GM18517 (cell line): Measurements from ENCODE around the gene CMBL.
A peak's percentile ranks its signal among the peaks of the same experiment; 100 is the strongest.
"Not testable (repeated sequence)": the region's sequence is repeated elsewhere in the genome, so short reads cannot be mapped to it uniquely, and the experiment has no call there.

ENCODE experiments used
- ATAC-seq: cut with Tn5 transposase; IDR thresholded peaks from one replicate; pipeline ENCODE4 v1.9.1; 2021; ENCODE audit warnings: mild to moderate bottlenecking, moderate library complexity; ENCODE audit not compliant: unreplicated experiment

The CMBL gene

DNA sequence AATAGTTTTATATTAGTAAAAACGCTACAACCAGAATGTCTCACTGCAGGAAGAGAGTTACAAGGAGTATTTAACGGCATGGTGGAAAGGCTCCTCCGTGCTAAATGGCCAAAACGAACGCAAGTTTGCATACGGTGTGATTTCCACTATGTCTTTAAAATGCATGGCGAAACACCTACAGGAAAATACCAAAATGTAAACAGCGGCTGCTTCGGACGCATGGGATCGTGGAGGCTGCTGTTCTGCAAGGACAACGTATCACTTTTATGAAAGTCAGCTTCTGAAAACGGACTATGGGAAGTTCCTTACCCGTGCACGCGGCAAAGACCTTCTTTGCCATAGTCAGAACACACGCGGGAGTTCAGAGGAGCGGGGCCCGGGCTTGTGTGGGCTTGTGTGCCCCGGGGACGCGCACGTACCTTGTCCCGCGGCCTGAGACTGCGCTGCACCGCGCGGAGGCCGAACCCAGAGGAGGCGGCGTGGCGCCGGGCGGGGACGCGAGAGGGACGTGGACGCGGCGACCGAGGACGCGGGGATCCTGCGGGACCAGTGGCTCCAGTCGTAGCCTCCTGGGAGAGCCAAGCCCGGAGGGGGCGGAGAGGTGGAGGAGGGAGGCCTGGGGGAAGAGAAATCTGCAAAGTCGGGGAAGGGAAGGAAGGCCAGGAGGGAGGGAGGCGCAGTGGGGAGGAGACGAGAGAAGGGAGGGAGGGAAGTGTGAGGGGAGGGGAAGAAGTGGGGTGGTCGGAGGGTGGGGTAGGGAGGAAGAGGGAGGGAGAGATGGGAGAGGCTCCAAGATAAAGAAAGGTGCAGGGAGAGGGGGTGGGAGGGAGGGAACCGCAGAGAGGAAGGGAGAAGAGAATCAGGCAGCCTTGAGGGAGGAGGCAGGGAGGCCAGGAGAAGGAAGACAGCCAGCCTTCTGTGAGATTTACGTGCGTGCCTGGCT lies at the start of gene CMBL:
TSS of gene CMBL (minus strand) at position 697 of the 943 bp plus-strand sequence. CDS start 17,140 bp downstream, outside the sequence.
- ATAC-seq, result peak; percentile 73

DNA sequence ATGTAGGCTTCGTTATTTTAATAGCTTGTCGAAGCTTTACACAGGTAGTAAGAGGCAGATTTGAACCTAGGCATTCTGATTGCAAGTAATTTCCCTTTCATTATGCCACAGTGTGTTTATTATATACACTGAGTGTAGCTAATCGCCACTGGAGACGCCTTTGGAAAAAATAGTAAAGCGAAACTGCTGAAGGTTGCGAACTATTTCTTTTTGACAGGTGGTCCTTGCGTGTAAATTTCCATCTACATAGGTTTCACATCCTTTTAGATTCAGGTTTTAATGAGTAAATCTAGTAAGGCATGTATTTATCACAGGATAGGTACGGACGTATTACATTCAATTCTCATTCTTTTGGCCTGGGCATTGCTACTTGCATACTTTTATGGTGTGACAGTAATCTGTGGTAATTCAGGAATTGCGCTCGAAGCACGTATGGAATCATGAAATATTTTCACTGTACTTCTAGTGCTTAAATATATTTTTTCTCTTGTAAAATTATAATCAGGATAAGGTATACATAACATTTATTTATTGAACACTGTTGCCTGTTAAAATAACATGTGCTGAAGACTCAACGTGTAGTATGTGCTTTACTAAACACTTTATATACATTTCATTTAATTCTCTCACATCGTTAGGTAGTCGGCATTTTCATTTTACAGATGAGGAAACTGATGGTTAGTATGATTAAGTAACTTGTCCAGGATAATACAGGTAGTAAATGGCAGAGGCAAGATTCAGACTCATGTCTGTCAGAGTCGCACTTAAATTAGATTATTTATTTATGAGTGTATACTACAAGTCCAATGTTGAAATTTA lies 47.6 kb upstream of the CMBL start:
- no peak for ATAC-seq

DNA sequence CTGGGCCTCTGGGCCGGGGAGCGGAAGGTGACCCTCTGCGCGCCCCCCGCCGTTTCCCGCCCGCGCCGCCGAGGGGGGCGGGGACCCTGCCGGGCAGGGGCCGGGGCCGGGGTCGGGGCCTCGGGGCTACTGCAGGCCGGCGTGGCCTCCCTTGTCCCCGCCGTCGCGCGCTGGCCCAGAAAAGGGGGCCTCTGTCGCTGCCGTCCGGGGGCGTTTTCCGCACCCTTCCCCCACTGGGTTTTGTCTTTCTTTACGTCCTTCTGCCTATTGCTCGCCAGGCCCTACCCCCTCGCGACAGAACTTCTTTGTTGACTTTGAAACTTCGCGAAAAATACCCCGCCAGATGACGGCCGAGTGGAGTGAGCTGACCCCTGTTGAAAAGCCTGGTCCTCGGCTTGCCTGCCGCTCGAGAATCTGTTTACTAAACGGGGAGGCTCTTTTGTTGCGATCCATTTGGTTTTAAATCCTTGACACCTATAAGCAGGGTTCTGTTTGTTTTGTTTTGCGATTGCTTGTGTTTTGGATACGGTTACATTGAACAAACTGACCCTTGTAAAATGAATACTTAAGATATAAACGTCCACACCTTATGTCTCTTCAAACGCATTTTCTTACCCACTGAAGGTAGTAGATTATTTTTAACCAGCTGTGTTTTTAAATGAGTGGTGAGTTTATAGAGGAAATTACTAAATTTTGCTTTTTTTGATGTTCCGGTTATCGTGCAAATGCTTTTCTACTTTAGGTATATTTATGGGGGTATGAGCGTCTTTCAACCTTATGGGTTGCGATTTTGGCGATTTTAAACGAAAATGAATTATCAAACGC lies 46.6 kb upstream of the CMBL start:
- peak; percentile 29 for ATAC-seq

DNA sequence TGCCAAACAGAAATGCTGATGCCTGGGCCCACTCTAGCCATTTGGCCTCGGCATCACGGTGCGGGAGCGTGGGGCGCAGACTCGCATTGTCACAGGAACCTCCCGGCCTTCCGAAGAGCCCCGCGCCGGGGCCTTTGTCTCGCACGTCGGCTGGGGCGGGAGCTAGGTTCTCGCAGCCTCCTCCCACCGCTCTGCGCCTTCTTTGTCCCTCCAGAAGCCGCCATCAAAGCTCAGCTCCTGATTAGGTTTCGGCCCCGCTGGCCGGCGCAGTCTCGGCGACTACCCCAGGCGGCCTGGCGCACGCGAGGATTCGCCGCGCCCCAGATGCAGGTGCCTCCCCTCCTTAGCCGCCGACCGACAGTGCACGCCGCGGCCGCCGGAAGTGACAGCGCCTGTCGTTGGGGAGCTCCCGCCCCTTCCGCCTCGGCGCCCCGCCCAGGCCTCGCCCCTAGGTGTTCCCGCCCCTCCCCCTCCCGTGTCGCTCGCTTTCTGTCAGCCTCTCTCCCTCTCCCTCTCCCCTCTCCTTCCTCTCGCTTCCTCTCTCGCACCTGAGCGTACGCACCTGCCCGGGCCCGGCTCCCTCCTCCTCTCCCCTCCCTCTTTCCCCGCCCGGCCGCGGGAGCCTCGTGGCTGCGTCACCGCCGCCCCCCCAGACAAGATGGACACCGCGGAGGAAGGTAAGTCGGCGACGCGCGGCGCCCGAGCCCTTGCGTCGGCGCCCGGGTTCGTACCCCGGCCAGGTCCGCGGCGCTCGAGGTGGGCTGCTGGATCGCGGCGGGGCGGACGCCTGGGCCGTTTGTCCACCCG lies 45.7 kb upstream of the CMBL start, which contains the start of gene MARCHF6:
TSS of gene MARCHF6 (plus strand) at position 455 of the 807 bp plus-strand sequence. CDS start at position 659, 204 bp downstream.
- ATAC-seq, result peak; percentile 78

DNA sequence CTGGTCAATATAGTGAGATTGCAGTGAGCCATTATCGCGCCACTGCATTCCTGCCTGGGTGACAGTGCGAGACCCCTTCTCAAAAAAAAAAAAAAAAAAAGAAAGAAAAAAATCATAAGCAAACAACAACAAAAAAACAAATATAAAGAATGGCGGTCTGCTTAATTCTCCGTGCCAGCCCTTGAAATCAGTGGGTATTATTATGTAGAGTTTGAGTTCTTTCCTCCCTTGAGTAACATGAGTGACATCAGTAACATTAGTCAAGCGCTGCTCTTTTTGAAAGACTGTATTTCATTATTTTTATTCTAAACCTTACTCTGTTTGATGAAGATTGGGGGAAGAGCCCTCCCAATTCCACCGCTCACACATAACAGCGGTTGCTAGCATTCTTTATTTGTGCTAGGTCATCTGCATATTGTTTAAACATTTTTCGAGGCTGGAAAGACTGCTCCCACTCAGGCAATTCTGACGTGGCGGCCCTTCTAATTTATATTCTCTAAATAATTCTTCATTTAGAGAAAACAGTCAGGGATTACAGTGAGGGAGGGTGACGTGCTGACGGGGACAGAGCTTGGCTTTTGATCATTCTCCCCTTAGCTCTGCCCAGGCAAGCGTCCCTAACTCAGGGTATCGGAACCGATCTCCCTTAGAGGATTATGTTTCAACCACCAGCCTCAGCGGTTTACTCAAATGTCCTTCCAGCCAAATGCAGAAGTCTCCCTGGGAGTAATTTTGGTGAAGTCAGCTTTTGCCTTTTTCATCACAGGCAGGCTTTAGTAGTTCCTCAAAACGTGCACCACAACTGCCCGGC lies 44.9 kb upstream of the CMBL start:
- ATAC-seq, result peak; percentile 4

DNA sequence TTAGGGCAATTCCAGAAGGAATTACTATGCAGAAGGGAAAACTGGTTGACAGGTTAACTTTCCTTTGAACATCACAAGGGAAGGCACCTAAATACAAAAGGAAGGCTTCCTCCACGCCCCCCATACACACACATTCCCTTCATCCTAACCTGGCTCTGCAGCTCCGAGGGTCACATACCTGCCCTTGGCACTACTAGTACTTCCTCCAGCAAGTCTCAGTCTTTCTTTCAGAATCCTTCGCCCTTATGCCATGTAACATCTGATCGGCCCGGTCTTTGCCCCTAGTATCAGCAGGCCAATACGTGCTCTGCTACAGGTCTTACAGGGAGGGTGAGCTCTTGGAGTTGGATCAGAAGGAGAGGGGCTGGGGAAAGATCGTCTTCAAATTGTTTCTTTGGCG lies 44.2 kb upstream of the CMBL start:
- no peak for ATAC-seq

DNA sequence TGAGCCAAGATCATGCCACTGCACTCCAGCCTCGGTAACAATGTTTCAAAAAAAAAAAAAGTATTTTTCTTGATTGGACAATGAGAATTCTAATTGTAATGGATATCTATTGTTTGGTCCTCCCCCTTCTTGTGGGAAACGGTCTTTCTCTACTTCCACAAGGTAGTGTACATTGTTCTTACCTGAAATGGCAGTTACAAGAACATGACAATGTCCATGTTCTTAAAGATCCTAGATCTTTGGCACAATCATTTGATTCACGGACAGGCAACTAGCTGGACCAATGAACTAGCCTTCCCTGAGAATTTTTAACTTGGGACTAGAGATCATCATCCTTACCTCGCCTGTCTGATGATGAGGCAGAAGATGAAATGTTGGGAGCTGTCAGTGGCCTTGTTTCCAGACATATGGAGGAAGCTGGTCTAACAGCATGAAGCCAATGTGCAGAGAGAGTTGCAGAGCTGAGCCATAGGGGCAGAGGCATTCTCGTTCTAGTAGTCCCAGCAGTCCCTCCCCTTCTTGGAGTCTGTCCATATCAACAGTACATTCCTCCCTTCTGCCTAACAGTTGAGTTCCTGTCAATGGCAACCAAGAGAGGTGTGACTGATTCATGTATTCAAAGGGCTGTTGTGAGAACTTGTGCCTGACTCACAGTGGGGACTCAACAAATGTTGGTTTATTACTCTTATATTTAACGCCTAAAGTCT lies 43.6 kb upstream of the CMBL start:
- ATAC-seq, result no peak

DNA sequence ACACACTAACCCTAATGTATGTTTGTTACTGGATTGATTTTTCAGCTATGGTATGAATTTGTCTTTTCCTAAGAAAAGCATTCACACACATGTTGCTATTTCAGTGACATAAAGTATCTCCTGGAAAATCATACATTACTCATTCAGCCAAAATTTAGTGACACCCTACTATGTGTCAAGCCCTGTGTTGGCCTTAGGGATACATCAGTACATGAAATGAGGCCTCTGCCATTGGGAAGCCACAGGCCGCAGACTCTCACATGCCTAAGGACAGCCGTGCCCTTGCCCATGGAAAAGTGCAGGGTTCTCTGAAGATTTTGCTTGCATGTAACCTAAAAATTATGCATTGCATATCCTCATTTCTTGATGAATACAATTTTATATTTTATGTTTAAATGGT lies 40.6 kb upstream of the CMBL start:
- ATAC-seq, result no peak

DNA sequence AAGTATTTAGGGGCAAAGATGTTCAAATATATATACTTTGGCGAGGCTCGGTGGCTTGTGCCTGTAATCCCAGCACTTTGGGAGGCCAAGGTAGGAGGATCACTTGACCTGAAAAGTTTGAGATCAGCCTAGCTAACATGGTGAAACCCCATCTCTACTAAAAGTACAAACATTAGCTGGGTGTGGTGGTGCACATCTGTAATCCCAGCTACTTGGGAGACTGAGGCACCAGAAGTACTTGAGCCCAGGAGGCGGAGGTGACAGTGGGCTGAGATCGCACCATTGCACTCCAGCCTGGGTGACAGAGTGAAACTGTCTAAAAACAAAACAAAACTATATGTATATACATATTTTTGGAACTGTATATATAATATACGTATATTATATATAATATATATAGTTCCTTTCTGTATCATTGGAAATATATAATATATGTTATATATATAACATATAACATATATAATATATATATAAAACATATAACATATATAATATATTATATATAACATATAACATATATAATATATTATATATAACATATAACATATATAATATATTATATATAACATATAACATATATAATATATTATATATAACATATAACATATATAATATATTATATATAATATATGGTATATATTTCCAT lies 36.9 kb upstream of the CMBL start:
- ATAC-seq, result not testable (repeated sequence)

DNA sequence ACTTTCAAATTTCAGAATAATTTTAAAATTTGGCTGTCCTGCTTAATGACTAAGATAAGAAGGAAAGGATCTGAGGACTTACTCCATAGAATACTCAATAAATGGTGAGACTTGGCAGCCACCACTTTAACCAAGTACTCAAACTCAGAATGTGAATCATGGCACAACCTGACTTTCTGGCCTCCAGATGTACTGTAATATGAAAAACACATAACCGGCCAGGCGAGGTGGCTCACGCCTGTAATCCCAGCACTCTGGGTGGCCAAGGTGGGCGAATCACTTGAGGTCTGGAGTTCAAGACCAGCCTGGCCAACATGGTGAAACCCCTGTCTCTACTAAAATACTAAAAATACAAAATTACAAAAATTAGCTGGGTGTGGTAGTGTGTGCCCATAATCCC lies 35.8 kb upstream of the CMBL start:
- no peak for ATAC-seq

DNA sequence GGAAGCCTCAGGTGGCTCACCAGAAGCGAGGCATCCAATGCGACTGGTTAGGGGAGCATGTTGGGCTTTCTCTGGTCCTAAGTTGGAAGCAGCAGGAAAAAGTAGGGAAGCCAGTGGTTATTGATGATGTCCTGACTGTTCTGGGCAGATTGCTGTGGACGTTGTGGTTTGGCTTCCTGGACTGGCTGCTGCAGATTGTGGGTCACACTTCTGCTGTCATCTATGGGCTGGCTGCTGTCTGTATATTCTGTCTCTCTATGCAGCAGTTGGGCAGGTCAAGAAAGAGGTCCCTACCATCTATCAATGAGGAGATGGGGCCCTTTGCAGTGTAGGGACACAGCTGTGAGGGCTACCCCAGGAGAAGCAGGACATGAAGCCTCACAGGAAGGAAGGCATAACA lies 32.3 kb upstream of the CMBL start:
- no peak for ATAC-seq

DNA sequence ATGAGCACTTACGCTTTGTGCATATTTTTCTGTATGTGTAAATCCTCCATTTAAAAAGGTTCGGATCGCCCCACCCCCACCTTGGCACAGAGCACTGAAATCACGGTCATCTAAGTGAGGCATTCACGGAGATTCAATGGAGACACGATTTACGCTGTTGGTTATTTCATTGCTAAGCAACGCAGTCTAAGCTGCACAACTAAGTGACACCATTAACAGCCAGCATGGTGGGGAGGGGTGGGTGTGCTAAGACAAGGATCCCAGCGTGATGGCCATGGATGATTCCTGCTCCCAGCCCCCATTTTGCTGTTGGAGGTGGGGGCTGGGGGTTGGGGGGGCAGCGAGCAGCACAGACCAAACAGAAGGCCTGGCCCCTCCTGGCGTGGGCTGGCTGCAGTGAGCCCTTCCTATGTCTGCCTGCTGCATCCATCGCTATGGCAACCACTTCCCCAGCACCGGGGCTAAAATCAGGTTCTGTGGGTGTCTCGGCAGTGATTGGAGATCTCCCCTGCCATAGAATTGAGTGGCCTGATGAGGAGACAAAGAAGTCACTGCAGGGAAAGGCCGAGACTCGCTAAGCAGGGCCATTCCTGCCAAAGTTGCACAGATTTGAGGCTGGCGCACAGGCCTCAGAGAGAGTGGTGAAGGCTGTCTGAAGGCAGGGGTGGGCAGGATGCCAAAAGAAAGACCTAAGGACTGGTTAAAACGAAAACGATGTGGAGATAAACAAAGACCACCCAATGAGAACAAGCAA lies 31.5 kb upstream of the CMBL start:
- ATAC-seq, result no peak

DNA sequence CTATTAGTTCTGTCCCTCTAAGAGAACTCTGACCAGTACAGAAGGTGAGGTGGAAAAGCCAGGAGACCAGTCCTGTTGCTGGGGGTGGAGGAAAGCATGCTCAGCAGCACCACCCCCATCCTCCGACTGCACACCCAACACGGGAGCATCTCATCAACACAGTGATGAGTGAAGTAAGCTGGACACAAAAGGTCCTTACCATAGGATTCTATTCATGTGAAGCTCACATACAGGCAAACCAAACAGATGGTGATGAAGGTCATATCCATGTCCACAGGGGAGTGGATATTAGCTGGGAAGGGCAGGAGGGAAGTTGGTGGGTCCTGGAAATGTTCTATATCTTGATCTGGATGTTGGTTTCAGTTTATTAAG lies 31.0 kb upstream of the CMBL start:
- no peak for ATAC-seq

DNA sequence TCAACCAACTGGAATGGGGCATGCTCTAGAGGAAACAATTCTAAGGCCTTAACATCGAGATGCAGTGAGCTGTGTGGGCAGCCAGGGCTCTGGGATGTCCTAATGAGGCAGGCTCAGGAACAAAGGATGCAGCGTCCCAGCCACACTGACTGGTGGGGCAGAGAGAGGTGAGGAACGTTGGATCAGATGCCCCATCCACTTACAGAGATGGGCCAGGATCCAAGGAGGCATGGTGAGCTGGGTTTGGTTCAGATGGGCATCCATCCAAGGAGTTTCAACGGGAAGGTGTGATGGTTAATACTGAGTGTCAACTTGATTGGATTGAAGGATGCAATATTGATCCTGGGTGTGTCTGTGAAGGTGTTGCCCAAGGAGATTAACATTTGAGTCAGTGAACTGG lies 30.3 kb upstream of the CMBL start:
- no peak for ATAC-seq

DNA sequence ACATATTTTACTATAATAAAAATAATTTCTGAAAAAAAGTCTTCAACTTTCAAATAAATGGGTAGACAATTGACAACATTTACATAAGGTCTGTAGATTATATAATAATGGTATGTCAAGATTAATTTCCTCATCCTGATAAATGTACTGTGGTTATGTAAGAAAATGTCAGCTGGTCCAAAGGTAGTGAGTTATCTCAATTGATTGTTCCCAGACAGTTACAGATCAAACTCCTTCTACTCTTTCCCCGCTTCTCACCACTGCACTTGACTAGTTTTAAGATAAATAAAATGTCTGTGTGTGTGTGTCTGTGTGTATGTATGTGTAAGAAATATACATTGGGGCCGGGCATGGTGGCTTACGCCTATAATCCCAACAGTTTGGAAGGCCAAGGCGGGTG lies 29.4 kb upstream of the CMBL start:
- no peak for ATAC-seq

DNA sequence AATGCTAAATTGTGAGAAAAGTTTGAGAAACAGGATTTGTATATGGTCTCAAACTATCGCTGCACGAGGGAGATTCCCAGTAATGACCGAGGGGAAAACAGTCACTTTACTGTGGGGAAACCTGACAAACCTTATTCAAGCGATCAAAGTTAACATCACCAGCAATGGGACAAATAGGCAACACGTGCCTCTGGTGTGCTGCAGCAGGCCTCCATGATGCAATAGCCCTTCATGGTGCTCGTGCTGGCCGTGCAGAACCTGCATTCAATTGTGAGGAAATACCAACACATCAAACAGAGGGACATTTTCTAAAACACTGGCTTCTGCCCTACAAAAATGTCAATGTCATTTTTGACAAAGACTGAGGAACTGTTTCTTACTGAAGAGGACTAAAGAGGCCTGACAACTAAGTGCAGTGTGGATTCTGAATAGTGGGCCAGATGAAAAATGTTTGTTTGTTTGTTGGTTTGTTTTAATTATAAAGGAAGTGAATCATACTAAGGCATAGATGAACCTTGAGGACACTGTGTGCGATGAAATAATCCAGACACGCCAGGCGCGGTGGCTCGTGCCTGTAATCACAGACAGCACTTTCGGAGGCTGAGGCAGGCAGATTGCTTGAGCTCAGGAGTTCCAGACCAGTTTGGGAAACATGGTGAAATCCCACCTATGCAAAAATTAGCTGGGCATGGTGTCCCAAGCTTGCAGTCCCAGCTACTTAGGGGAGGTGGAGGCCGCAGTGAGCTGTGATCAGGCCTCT lies 28.2 kb upstream of the CMBL start:
- ATAC-seq, result no peak

DNA sequence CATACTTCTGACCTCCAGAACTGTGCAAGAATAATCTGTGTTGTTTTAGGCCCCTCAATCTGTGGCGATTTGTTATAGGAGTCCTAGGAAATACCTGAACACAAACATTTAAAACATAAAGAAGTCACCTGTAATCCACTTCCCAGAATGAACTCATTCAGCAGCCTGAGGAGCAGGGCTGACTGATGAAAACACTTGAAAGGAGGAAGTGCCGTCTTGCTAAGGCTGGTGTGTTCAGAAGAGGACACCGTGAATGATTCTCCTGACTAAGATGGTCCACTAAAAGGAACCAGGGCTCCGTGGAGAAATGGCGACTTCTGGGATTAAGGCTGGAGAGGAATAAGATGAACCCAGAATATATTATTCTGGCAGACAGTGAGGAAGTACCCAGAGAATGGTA lies 27.1 kb upstream of the CMBL start:
- ATAC-seq, result no peak
